Nephron (organoid): ENCODE measurements around the gene OLFML2B.
A peak's percentile ranks its signal among the peaks of the same experiment; 100 is the strongest.

Source experiments
- H3K27ac Mint-ChIP-seq, 3 experiments: 2 replicates each; pipeline ENCODE4 v1.8.0; 2020; ENCODE audit warnings: mixed read lengths in 3 of 3, mild to moderate bottlenecking in 2 of 3, moderate library complexity in 1 of 3
- H3K27me3 Mint-ChIP-seq: 2 replicates; pipeline ENCODE4 v1.8.0; 2021; ENCODE audit warnings: low read depth, mild to moderate bottlenecking, moderate library complexity, mixed read lengths
- H3K36me3 Mint-ChIP-seq: 2 replicates; pipeline ENCODE4 v1.8.0; 2020; ENCODE audit warnings: low read depth, mixed read lengths
- H3K4me1 Mint-ChIP-seq: 2 replicates; pipeline ENCODE4 v1.8.0; 2020; ENCODE audit warnings: mixed read lengths
- H3K4me3 Mint-ChIP-seq, 3 experiments: 2 replicates each; pipeline ENCODE4 v1.8.0; 2020; ENCODE audit warnings: mild to moderate bottlenecking in 3 of 3, mixed read lengths in 3 of 3, moderate library complexity in 2 of 3
- H3K9me3 Mint-ChIP-seq: 2 replicates; pipeline ENCODE4 v1.8.0; 2020; ENCODE audit warnings: mixed read lengths
- CTCF ChIP-seq, 3 experiments: fragments of 200-600 bp; sonication (generic); IDR thresholded peaks; one replicate each; pipeline ENCODE4 v1.5.0; 2021; ENCODE audit warnings: antibody characterized with exemption in 3 of 3; ENCODE audit not compliant: unreplicated experiment in 3 of 3

The OLFML2B gene

GRCh38 chr1:161973924-161974845, 49.5 kb downstream of the OLFML2B start:
- Mint-ChIP-seq H3K4me3 (no peak overlapping the region), H3K4me1 (peaks cover 18% of the 10 kb centered on the region), H3K27me3 (peaks cover 8% of the 10 kb centered on the region), H3K36me3 (peaks cover 3% of the 10 kb centered on the region), H3K27ac (peak overlapping the region in 1 of 3 experiments; percentile 35), H3K9me3 (peaks cover 7% of the 10 kb centered on the region)
- no peak for TF ChIP-seq CTCF (IDR thresholded peaks at IDR 0.05; ENCODE audit: unreplicated experiment in 3 of 3)

- Mint-ChIP-seq H3K36me3 (peaks cover 4% of the 10 kb centered on the region), H3K4me3 (no peak overlapping the region), H3K27ac (no peak overlapping the region), H3K4me1 (peaks cover 18% of the 10 kb centered on the region), H3K9me3 (peaks cover 5% of the 10 kb centered on the region), H3K27me3 (peaks cover 8% of the 10 kb centered on the region)
- TF ChIP-seq CTCF (IDR thresholded peaks at IDR 0.05; ENCODE audit: unreplicated experiment in 3 of 3) = no peak
Measured at GRCh38 chr1:161972828-161973227, 50.8 kb downstream of the OLFML2B start.

GRCh38 chr1:161970633-161971032, 53.0 kb downstream of the OLFML2B start:
- H3K36me3 Mint-ChIP-seq = peaks cover 21% of the 10 kb centered on the region
- no peaks in the 10 kb centered on the region for H3K9me3 Mint-ChIP-seq
- peaks cover 18% of the 10 kb centered on the region for H3K4me1 Mint-ChIP-seq
- H3K27me3 Mint-ChIP-seq = peaks cover 8% of the 10 kb centered on the region
- H3K4me3 Mint-ChIP-seq = no peak overlapping the region
- no peak overlapping the region for H3K27ac Mint-ChIP-seq
- no peak for TF ChIP-seq CTCF (IDR thresholded peaks at IDR 0.05; ENCODE audit: unreplicated experiment in 3 of 3)

- H3K27ac Mint-ChIP-seq = no peak overlapping the region
- H3K9me3 Mint-ChIP-seq = no peaks in the 10 kb centered on the region
- peaks cover 24% of the 10 kb centered on the region for H3K36me3 Mint-ChIP-seq
- H3K4me1 Mint-ChIP-seq = peaks cover 18% of the 10 kb centered on the region
- peaks cover 11% of the 10 kb centered on the region for H3K27me3 Mint-ChIP-seq
- TF ChIP-seq CTCF (IDR thresholded peaks at IDR 0.05; ENCODE audit: unreplicated experiment in 3 of 3) = no peak
- no peak overlapping the region for H3K4me3 Mint-ChIP-seq
Measured at GRCh38 chr1:161970036-161970435, 53.6 kb downstream of the OLFML2B start.

- Mint-ChIP-seq H3K4me3 (no peak overlapping the region), H3K4me1 (peaks cover 15% of the 10 kb centered on the region), H3K9me3 (no peaks in the 10 kb centered on the region), H3K36me3 (peaks cover 35% of the 10 kb centered on the region), H3K27ac (no peak overlapping the region), H3K27me3 (peaks cover 6% of the 10 kb centered on the region)
- TF ChIP-seq CTCF (IDR thresholded peaks at IDR 0.05; ENCODE audit: unreplicated experiment in 3 of 3) = no peak
Measured at GRCh38 chr1:161966067-161966466, 57.6 kb downstream of the OLFML2B start.
